Measurements from ENCODE around the gene KRTAP10-3.
"Not testable (repeated sequence)": the region's sequence is repeated elsewhere in the genome, so short reads cannot be mapped to it uniquely, and the experiment has no call there.

The KRTAP10-3 gene

GRCh38 chr21:44572959-44573583 is 14.5 kb upstream of the KRTAP10-3 start:
- in situ Hi-C loops (cut with MboI; ENCODE audit: low sequenced_read_pairs), result no loop called here

DNA sequence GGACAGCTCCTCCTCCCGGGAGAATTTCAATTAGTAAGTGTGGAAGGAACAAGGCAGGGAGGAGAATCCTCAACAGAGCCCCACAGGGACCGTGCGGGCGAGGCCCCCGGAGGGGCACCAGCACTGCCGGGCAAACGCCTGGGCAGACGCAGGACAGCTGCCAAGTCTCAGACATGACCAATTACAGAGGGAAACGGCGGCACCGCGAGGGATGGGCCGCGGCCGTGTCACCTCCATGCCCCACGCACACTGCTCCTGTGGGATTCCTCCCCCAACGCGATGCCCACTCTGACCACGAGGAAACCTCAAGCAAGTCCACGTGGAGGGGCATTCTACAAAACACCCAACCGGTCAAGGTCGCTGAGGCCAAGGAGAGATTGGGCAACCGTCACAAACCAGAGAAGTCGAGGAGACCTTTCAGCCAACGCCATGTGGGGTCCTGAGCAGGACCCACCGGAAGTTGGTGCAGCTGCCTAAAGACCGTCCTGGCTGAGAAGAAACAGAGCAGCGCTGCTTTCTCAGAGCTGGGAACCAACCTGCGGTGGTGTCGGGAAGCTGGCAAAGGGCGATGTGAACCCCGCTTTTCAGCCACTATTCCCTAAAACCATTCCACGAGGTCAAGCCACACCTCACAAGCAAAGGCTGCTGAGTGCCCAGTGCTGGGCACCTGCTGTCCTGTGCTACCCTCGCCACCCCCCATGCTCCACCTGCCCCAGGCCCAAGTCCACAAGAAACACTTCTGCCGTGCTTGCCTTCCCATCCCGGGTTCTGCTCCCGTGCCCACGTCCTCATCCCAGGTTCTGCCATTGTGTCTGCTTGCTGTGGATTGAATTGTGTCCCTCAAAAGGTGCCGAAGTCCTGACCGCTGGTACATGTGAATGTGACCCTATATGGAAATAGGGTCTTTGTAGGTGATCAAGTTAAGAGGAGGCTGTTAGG is 13.5 kb upstream of the KRTAP10-3 start:
- in situ Hi-C loops (cut with MboI; ENCODE audit: low sequenced_read_pairs), result no loop called here

- in situ Hi-C loops (cut with MboI; ENCODE audit: low sequenced_read_pairs), result no loop called here
These were observed 12.7 kb upstream of the KRTAP10-3 start for GRCh38 chr21:44571296-44571695.

DNA sequence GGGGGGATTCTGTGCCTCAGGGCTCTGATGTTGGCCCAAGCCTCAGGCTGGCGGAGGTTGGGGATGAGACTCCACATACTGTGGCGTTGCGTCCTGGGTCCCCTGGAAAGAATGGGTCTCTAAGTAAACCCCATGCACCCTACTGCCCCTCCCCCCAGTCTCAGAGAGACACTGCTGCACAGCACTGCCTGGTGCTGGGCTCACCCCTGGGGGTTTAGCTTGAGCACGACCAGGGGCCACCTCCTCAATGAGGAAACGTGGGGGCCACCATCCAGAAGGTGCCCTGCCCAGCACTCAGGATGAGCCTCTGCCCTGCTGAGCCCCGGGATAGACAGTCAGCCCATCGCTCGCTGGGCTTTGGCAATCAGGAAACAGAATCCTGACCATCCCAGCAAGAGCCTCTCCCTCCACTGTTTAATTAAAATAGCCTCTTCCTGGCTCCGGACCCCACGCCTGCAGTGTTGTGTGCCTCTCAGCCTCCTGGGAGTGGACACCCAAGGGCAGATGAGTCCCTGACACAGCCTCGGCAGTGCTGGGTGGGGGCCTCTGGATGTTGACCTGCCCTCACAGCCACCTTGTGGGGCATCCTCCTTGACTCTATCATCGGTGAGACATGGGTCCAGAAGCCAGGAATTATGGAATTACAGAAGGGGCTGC is 11.4 kb upstream of the KRTAP10-3 start:
- in situ Hi-C loops (cut with MboI; ENCODE audit: low sequenced_read_pairs), result no loop called here

DNA sequence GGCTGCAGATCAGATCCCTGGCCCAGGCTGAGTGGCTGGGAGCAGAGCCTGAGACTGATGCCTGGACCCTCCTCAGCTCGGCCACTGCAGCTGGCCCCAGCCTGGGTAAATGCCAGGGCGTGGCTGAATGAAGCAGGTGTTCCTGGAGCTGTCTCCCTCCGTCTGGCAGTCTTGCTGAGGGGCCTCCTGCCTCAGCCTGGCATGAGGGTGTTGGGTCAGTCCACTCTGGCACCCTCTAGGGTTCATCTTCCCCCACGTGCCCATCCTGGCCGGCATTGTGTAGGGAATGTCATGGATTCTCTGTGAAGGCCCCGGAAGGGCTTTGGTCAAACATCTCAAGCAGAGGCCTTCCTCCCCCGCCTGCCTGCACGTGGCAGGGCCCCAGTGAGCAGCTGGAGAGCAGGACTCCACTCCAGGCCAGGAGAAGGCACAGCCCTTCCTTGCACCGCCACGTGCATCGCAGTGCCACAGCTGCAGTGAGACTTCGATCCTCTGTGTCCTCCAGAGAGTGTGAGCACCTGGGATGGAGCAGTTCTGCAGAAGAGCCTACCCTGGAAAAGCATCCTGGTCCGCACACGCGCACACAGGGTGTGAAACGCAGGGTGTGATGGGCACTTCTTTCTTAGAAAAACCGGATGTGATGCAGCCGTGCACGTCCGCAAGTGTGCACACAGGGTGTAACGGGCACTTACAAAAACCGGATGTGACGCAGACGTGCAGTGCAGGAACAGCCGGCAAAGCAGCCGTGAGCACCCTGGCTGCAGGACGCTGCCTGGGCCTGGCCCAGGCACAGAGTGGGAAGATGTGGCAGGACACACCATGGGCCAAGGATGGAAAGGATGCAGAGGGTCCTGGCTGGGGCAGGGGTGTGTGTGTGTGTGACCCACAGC is 10.3 kb upstream of the KRTAP10-3 start:
- in situ Hi-C loops (cut with MboI; ENCODE audit: low sequenced_read_pairs), result no loop called here

DNA sequence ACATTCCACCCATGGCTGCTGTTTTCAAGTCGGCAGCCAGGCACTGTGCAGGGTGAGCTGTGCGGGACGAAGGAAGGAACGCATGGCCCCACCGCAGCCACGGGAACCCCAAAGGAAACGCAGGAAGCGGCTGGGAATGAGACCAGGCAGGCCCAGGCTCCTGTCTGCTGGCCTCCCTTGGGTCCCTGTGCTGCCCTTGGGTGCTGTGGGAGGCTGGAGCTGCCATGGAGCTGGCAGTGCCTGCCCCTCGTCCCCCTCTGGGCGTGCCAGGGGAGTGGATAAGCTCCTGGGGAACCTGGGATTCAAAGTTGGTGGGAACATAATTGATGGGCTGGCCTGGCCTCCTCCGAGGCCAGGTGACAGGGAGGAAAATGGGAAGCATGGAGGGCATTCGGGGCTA is 9.7 kb upstream of the KRTAP10-3 start:
- in situ Hi-C loops (cut with MboI; ENCODE audit: low sequenced_read_pairs), result no loop called here

GRCh38 chr21:44567481-44568171 is 9.0 kb upstream of the KRTAP10-3 start:
- in situ Hi-C loops (cut with MboI; ENCODE audit: low sequenced_read_pairs), result no loop called here

- in situ Hi-C loops (cut with MboI; ENCODE audit: low sequenced_read_pairs), result no loop called here
These were observed 7.8 kb upstream of the KRTAP10-3 start for GRCh38 chr21:44566403-44566802.

GRCh38 chr21:44564886-44565598 is 6.4 kb upstream of the KRTAP10-3 start:
- in situ Hi-C loops (cut with MboI; ENCODE audit: low sequenced_read_pairs), result no loop called here

DNA sequence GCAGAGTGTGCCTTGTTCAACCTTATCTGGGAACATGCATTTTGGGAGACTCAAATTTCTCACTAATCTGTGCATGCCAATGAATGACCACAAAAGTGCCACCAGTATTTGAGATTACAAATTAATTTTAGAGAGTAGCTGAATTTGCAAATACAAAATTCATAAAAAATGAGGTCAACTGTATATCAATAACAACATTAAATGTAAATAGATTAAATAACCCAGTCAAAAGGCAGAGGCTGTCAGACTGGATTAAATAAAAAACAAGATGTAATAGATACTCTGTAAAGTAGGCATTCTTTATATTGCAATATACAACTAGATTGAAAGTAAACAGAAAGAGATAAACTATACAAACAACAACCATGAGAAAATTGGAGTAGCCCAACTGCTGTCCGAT is 5.5 kb upstream of the KRTAP10-3 start:
- in situ Hi-C loops (cut with MboI; ENCODE audit: low sequenced_read_pairs), result no loop called here

DNA sequence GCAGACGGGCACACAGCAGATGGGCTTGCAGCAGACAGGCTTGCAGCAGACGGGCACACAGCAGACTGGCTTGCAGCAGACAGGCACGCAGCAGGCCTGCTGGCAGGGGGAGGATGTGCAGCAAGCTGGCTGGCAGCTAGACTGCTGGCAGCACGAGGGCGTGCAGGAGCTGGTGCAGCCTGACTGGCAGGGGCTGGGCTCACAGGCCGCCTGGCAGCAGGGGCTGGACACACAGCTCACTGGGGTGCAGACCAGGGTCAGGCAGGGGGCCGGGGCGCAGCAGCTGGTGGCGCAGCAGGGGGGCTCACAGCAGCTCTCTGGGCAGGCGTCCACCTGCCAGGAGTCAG is 293 bp downstream of the KRTAP10-3 start:
- in situ Hi-C loops (cut with MboI; ENCODE audit: low sequenced_read_pairs), result not testable (repeated sequence)

DNA sequence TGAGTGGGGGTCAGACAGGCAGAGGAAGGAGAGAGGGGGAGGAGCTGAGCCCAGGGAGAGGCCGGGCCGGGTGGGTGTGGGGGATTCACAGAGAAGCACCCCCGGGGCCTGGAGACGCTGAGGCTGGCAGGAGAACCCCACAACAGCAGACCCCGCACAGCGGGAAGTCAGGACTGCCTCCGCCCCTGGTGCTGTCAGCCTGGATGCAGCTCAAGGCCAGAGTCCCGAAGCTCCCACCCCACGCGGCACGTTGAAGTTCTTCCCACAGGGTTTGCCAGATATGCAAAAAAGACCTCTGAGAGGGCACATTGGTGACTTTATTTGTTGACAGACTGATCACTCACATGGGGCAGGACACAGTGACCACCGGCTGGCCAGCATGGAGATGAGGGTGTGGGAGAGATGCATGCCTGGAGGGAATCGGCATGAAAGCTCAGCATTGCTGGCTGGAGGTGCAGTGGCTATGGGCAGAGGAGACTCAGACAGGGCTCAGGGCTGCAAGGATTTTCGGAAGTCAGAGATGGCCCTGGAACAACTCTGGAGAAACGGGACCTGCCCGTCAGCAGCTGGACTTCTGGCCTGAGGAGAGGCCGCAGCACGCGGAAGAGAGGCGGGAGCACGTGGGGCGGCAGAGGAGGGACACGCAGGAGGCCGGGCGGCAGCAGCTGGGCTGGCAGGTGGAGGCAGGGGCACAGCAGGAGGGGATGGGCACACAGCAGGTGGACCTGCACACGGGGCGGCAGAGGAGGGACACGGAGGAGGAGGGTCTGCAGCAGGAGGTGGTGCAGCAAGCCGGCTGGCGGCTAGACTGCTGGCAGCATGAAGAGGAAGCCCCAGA is 885 bp downstream of the KRTAP10-3 start:
- in situ Hi-C loops (cut with MboI; ENCODE audit: low sequenced_read_pairs), result no loop called here

DNA sequence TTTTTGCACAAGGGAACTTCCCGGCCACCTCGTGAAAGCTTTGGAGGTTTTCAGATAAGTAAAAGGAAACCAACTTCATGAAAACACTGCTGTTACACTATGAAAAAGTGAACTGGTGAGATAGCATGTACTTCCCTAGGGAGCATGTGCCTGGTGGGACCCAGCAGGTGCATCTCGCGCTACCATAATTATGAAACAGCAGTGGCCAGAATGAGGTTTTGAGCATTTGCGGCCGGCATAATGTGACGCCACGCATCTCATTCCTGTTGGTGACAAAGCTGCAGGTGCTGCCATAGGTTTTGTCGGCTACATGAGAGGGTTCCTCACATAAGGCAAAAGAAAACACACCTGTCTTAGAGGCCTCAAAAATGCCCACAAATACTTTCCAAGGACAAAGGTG is 1.7 kb downstream of the KRTAP10-3 start:
- in situ Hi-C loops (cut with MboI; ENCODE audit: low sequenced_read_pairs), result no loop called here

DNA sequence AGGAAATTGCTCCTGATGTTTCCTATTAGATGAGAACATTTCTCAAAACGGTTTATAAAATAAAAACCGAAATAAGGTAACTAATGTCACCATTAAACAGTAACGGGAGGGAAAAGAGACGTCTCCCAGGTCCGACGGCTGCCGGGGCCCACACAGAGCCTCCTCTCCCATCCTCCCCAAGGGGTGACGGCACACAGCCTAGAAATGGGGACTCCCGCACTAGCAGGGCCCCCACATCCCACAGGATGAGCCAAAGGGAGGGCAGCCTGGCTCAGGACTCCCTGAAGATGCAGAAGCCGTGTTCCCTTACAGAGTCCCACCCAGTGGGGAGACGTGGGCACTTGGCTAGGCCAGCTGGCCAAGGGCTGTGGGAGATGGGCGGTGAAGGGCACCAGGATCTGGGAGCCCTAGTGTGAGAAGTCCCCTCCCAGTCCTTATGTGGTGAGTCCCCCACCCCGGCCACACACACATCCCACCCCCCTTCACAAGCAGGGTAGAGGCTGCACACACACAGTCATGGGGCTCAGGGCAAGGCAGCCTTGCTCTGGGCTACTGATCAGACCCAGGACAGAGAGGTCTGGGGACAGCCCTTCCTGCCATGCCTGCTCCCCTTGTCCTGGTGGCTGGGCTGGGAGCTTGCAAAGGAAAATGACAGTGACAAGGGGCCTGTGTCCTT is 3.3 kb downstream of the KRTAP10-3 start:
- in situ Hi-C loops (cut with MboI; ENCODE audit: low sequenced_read_pairs), result no loop called here

- in situ Hi-C loops (cut with MboI; ENCODE audit: low sequenced_read_pairs), result no loop called here
These were observed 5.9 kb downstream of the KRTAP10-3 start for GRCh38 chr21:44552681-44553080.

GRCh38 chr21:44552136-44552535 is 6.5 kb downstream of the KRTAP10-3 start:
- in situ Hi-C loops (cut with MboI; ENCODE audit: low sequenced_read_pairs), result no loop called here

- in situ Hi-C loops (cut with MboI; ENCODE audit: low sequenced_read_pairs), result no loop called here
These were observed 7.1 kb downstream of the KRTAP10-3 start, which contains the start of gene KRTAP10-2 for GRCh38 chr21:44551340-44551961. TSS of gene KRTAP10-2 (minus strand) at chr21:44551505. CDS start at chr21:44551458, 47 bp downstream.

GRCh38 chr21:44550807-44551206 is 7.8 kb downstream of the KRTAP10-3 start:
- in situ Hi-C loops (cut with MboI; ENCODE audit: low sequenced_read_pairs), result no loop called here

Data from hTERT RPE-1 (cell line).